Parathyroid adenoma (tissue), 2 donors: ENCODE results near the gene CTCF.

Source experiments
- H2AFZ ChIP-seq: fragments of 300-600 bp; sonication (generic); one replicate; pipeline ENCODE4 v1.7.0; 2017; ENCODE audit warnings: antibody characterized with exemption, mild to moderate bottlenecking
- H3K27ac ChIP-seq: fragments of 300-600 bp; sonication (generic); one replicate; pipeline ENCODE4 v1.7.0; 2017
- H3K27me3 ChIP-seq: fragments of 300-600 bp; sonication (generic); one replicate; pipeline ENCODE4 v1.7.0; 2017; ENCODE audit warnings: low read length; ENCODE audit not compliant: control insufficient read depth, insufficient read depth
- H3K36me3 ChIP-seq: fragments of 300-600 bp; sonication (generic); one replicate; pipeline ENCODE4 v1.7.0; 2017; ENCODE audit warnings: low read length; ENCODE audit not compliant: control insufficient read depth, insufficient read depth
- H3K4me1 ChIP-seq: fragments of 300-600 bp; sonication (generic); one replicate; pipeline ENCODE4 v1.7.0; 2017; ENCODE audit warnings: control low read depth
- H3K4me2 ChIP-seq: fragments of 300-600 bp; sonication (generic); one replicate; pipeline ENCODE4 v1.7.0; 2017; ENCODE audit warnings: low read length
- H3K4me3 ChIP-seq: fragments of 300-600 bp; sonication (generic); one replicate; pipeline ENCODE4 v1.7.0; 2017; ENCODE audit warnings: low read depth, low read length
- H3K79me2 ChIP-seq: fragments of 300-600 bp; sonication (generic); one replicate; pipeline ENCODE4 v1.7.0; 2017; ENCODE audit warnings: control low read depth
- H3K9ac ChIP-seq: fragments of 300-600 bp; sonication (generic); one replicate; pipeline ENCODE4 v1.7.0; 2017; ENCODE audit warnings: mild to moderate bottlenecking
- H3K9me3 ChIP-seq: fragments of 300-600 bp; sonication (generic); one replicate; pipeline ENCODE4 v1.7.0; 2017; ENCODE audit warnings: low read length; ENCODE audit not compliant: control insufficient read depth
- CTCF ChIP-seq: fragments of 300-600 bp; sonication (generic); IDR thresholded peaks from one replicate; pipeline ENCODE4 v1.7.0; 2017; ENCODE audit warnings: antibody characterized with exemption, mild to moderate bottlenecking
- donor health status: primary hyperparathyroidism.

CTCF gene

GRCh38 chr16:67579686-67580085, 17.4 kb downstream of the CTCF start:
- H3K27ac ChIP-seq: no peak overlapping the region
- H3K4me2 ChIP-seq: no peak overlapping the region
- H3K9me3 ChIP-seq: no peaks in the 10 kb centered on the region
- peaks cover 63% of the 10 kb centered on the region for H3K79me2 ChIP-seq
- no peak overlapping the region for H3K4me3 ChIP-seq
- no peak overlapping the region for H2AFZ ChIP-seq
- TF ChIP-seq CTCF: no peak
- H3K4me1 ChIP-seq: no peaks in the 10 kb centered on the region
- H3K9ac ChIP-seq: no peak overlapping the region
- no peaks in the 10 kb centered on the region for H3K36me3 ChIP-seq
- no peaks in the 10 kb centered on the region for H3K27me3 ChIP-seq

- no peak for TF ChIP-seq CTCF
- no peaks in the 10 kb centered on the region for H3K9me3 ChIP-seq
- H3K4me3 ChIP-seq: no peak overlapping the region
- no peaks in the 10 kb centered on the region for H3K36me3 ChIP-seq
- H3K27ac ChIP-seq: no peak overlapping the region
- H3K4me1 ChIP-seq: peaks cover 3% of the 10 kb centered on the region
- no peak overlapping the region for H3K4me2 ChIP-seq
- no peak overlapping the region for H2AFZ ChIP-seq
- no peaks in the 10 kb centered on the region for H3K27me3 ChIP-seq
- no peak overlapping the region for H3K9ac ChIP-seq
- H3K79me2 ChIP-seq: peaks cover 63% of the 10 kb centered on the region
Observed at GRCh38 chr16:67580202-67580601, 17.9 kb downstream of the CTCF start.

GRCh38 chr16:67593288-67593687, 31.0 kb downstream of the CTCF start:
- H3K4me3 ChIP-seq: no peak overlapping the region
- no peak overlapping the region for H3K9ac ChIP-seq
- peaks cover 43% of the 10 kb centered on the region for H3K79me2 ChIP-seq
- no peaks in the 10 kb centered on the region for H3K27me3 ChIP-seq
- no peak overlapping the region for H2AFZ ChIP-seq
- H3K4me2 ChIP-seq: no peak overlapping the region
- no peaks in the 10 kb centered on the region for H3K36me3 ChIP-seq
- peaks cover 7% of the 10 kb centered on the region for H3K4me1 ChIP-seq
- no peak for TF ChIP-seq CTCF
- H3K27ac ChIP-seq: no peak overlapping the region
- no peaks in the 10 kb centered on the region for H3K9me3 ChIP-seq

GRCh38 chr16:67593701-67594100, 31.4 kb downstream of the CTCF start:
- peaks cover 7% of the 10 kb centered on the region for H3K4me1 ChIP-seq
- no peak overlapping the region for H2AFZ ChIP-seq
- H3K9me3 ChIP-seq: no peaks in the 10 kb centered on the region
- H3K27me3 ChIP-seq: no peaks in the 10 kb centered on the region
- H3K27ac ChIP-seq: no peak overlapping the region
- no peak overlapping the region for H3K4me2 ChIP-seq
- H3K9ac ChIP-seq: no peak overlapping the region
- TF ChIP-seq CTCF: no peak
- H3K36me3 ChIP-seq: no peaks in the 10 kb centered on the region
- H3K4me3 ChIP-seq: no peak overlapping the region
- peaks cover 42% of the 10 kb centered on the region for H3K79me2 ChIP-seq

- Histone ChIP-seq H2AFZ (no peak overlapping the region), H3K79me2 (peaks cover 43% of the 10 kb centered on the region), H3K27me3 (no peaks in the 10 kb centered on the region), H3K4me1 (peaks cover 7% of the 10 kb centered on the region), H3K36me3 (no peaks in the 10 kb centered on the region), H3K4me3 (no peak overlapping the region), H3K9ac (no peak overlapping the region), H3K27ac (no peak overlapping the region), H3K4me2 (no peak overlapping the region), H3K9me3 (no peaks in the 10 kb centered on the region)
- TF ChIP-seq CTCF: no peak
Observed at GRCh38 chr16:67594256-67594915, 32.1 kb downstream of the CTCF start.
